ENCODE results near the gene TSPAN18.

DNA sequence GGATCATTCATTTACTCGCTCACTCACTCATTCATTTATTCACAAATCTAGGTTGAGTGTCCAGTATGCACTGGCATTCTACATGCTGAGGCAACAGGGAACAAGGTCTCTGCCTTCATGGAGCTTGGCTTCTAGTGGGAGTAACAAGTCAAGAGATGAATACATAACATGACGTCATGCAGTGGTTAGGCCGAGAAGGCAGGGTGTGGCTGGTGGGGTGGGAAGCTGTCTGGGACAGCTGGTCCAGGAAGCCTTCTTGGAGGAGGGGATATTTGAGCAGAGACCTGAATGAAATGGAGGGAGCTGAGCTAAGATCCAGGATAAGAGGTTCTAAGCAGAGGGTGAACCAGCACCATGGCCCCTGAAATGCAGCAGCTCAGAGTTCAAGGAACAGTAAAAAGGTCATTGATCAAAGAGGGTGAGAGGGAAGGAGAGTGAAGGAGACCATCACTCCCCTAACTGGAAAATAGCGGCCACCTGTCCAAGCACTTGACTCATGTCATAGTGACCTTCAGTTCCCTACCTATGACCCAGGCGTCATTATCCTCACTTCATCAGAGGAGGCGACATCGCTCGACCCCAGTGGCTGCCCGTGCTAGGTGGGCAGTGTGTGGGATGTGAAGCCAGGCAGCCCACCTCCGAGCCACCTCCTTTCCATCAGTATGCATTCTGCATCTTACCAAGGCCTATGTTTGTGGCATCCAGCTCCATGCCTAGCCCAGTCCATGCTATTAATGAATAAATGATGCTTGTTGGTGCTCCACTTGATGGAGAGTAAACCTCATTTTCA lies 105.0 kb downstream of the TSPAN18 start:
- TF ChIP-seq POLR2A (IDR thresholded peaks at IDR 0.05), result no peak
- TF ChIP-seq, protein P1, sequence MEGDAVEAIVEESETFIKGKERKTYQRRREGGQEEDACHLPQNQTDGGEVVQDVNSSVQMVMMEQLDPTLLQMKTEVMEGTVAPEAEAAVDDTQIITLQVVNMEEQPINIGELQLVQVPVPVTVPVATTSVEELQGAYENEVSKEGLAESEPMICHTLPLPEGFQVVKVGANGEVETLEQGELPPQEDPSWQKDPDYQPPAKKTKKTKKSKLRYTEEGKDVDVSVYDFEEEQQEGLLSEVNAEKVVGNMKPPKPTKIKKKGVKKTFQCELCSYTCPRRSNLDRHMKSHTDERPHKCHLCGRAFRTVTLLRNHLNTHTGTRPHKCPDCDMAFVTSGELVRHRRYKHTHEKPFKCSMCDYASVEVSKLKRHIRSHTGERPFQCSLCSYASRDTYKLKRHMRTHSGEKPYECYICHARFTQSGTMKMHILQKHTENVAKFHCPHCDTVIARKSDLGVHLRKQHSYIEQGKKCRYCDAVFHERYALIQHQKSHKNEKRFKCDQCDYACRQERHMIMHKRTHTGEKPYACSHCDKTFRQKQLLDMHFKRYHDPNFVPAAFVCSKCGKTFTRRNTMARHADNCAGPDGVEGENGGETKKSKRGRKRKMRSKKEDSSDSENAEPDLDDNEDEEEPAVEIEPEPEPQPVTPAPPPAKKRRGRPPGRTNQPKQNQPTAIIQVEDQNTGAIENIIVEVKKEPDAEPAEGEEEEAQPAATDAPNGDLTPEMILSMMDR (IDR thresholded peaks at IDR 0.05), result no peak
